Adrenal gland (tissue), 12 donors: ENCODE measurements around the gene CEP85. TPM values are rescaled to one million over a fixed set of nuclear protein-coding genes. Genes with fewer than 3 reads are reported as not detected.

Source experiments
- DNase-seq, 7 donors: peaks; one replicate each; pipeline ENCODE4 v3.0.0-alpha.2; 2019 to 2020
- H3K27ac ChIP-seq, 5 donors: fragments of 200-600 bp; sonication (generic) in 4 of 5; 1 replicate in 3 of 5; 2 replicates in 2 of 5; pipeline versions ENCODE4 v1.5.1 to v1.8.0; 2016 to 2020; ENCODE audit warnings: mild to moderate bottlenecking in 1 of 5
- H3K27me3 ChIP-seq: fragments of 200-600 bp; 2 replicates; pipeline ENCODE4 v1.8.0; 2021
- H3K36me3 ChIP-seq, 2 donors: fragments of 200-600 bp; replicated peaks in 1 of 2; 1 replicate in 1 of 2; 2 replicates in 1 of 2; pipeline versions ENCODE4 v1.5.1 to v1.8.0; 2018 to 2022
- H3K4me1 ChIP-seq, 2 donors: fragments of 200-600 bp; replicated peaks in 1 of 2; 1 replicate in 1 of 2; 2 replicates in 1 of 2; pipeline versions ENCODE4 v1.5.1 to v1.8.0; 2018 to 2021
- H3K4me3 ChIP-seq, 4 donors: fragments of 200-600 bp; sonication (generic) in 3 of 4; one replicate each; pipeline ENCODE4 v1.5.1; 2016 to 2018
- H3K9me3 ChIP-seq, 3 donors: fragments of 200-600 bp; sonication (generic) in 1 of 3; replicated peaks in 1 of 3; 1 replicate in 2 of 3; 2 replicates in 1 of 3; pipeline versions ENCODE4 v1.5.1 to v1.8.0; 2016 to 2021
- CTCF ChIP-seq, 6 experiments: fragments of 450-650 bp in 4 of 6; fragments of 200-600 bp in 2 of 6; sonication (generic) in 1 of 6; IDR thresholded peaks; 1 replicate in 5 of 6; 2 replicates in 1 of 6; pipeline versions ENCODE4 v1.5.1 to v1.8.0; 2016 to 2021; ENCODE audit warnings: antibody characterized with exemption in 6 of 6, mild to moderate bottlenecking in 2 of 6, moderate library complexity in 1 of 6
- POLR2A ChIP-seq, 2 donors: fragments of 450-650 bp; IDR thresholded peaks; one replicate each; pipeline ENCODE4 v1.6.1; 2017; ENCODE audit warnings: antibody characterized with exemption in 2 of 2, mild to moderate bottlenecking in 2 of 2, moderate library complexity in 1 of 2
- WGBS, 4 donors: extraction: QIAGEN DNeasy Blood & Tissue Kit in 2 of 4; methylation state at CpG; one replicate each; pipeline versions ENCODE4 v1.1.5 to v1.1.7; 2013 to 2017; 5-methylcytosine and 5-hydroxymethylcytosine counted together
- intact Hi-C, 2 donors: fragments of 100-400 bp; cut with DNase I; formaldehyde crosslinking; loops; one replicate each; pipeline versions ENCODE4 v1.14.1 to v1.15.0; 2022 to 2023
- polyA plus RNA-seq, 3 donors: library from polyadenylated mRNA; stranded (reverse); fragments of 200-250 nt in 2 of 3; fragments of 350-450 nt in 1 of 3; fragmentation: Illumina TruSeq in 1 of 3; extraction: RNeasy Lipid Tissue Mini Kit (QIAGEN cat#74804) in 1 of 3; gene quantifications; one replicate each; pipeline ENCODE4 v1.2.3, GENCODE V29; 2013 to 2014
- total RNA-seq, 9 donors: library from RNA; depleted of rRNA in 4 of 9; stranded (reverse); fragments of >200 nt in 4 of 9; fragments of 120-200 nt in 1 of 9; fragmentation: NEBNext Ultra II Directional in 1 of 9; extraction: Animal tissue kit (Norgen Biotek cat#: 25700) in 1 of 9; gene quantifications; one replicate each; pipeline versions ENCODE4 v1.1.0 to v1.2.4, GENCODE V29; 2013 to 2023
- donor health status: healthy with polysubstance abuse.
- donor health status: Bipolar disorder and iron deficiency.
- donor health status: DM: yes; HTN: yes; CAD: no.
- donor health status: DM: no; HTN: no; CAD: no.
- donor health status: DM: no; HTN: no; CAD: no.
- donor health status: DM: yes; HTN: yes; CAD: no.

Gene CEP85
- total and polyA plus RNA-seq, 12 donors: 2.5 to 16.4 (median 5.8) TPM

- intact Hi-C loops: no loop called here
- WGBS, 4 donors: 72 to 83% (median 80%) methylated on average over 4 to 6 of the region's 6 CpGs
- no peak for DNase-seq
- H3K4me3 ChIP-seq: no peak overlapping the region
- no peak overlapping the region for H3K27ac ChIP-seq
- H3K36me3 ChIP-seq: no peaks in the 10 kb centered on the region
- H3K4me1 ChIP-seq: no peaks in the 10 kb centered on the region
- no peak for TF ChIP-seq CTCF (IDR thresholded peaks at IDR 0.05)
- no peak for TF ChIP-seq POLR2A (IDR thresholded peaks at IDR 0.05)
- no peaks in the 10 kb centered on the region for H3K27me3 ChIP-seq
- H3K9me3 ChIP-seq: no peaks in the 10 kb centered on the region
Measured at GRCh38 chr1:26189331-26189730, 44.7 kb upstream of the CEP85 start.

DNA sequence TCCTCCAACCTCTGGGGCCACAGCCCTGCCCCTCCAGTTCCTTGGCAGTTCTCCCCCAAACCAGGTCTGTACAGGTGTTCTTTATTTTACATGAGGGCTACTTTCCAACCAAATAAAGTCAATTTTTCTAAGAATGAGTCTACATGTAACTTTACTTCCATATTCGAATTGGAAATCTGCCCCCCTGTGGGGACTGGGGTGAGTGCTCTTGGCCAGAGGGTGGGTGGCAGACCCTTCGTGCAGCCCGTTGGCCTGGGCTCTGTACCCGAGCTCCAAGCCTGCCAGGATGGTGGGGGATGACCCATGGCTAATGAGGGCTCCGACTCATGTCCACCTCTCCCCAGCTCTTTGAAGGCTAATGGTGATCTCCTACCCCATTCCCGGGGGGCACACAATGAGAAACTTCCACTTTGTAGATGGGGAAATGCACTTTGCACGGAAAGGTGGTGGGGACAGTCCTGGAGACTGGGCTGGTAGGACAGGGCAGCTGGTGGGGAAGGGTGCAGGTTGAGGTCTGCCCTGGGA lies 44.2 kb upstream of the CEP85 start:
- intact Hi-C loops: no loop called here
- TF ChIP-seq POLR2A (IDR thresholded peaks at IDR 0.05): no peak
- no peak for TF ChIP-seq CTCF (IDR thresholded peaks at IDR 0.05)
- H3K36me3 ChIP-seq: no peaks in the 10 kb centered on the region
- no peak overlapping the region for H3K27ac ChIP-seq
- no peaks in the 10 kb centered on the region for H3K4me1 ChIP-seq
- WGBS, 4 donors: 80 to 90% (median 85%) methylated on average over 5 to 7 of the region's 7 CpGs
- H3K4me3 ChIP-seq: no peak overlapping the region
- H3K27me3 ChIP-seq: no peaks in the 10 kb centered on the region
- H3K9me3 ChIP-seq: no peaks in the 10 kb centered on the region
- DNase-seq: no peak

GRCh38 chr1:26190373-26190987 lies 43.5 kb upstream of the CEP85 start, which contains the start of gene CATSPER4:
Gene CATSPER4, plus strand, starts transcription at chr1:26190602. Its CDS starts 26 bp downstream, at chr1:26190628.
- Histone ChIP-seq H3K27ac (no peak within 1 kb of the TSS), H3K9me3 (no peaks in the 10 kb centered on the region), H3K27me3 (no peaks in the 10 kb centered on the region), H3K4me3 (no peak within 1 kb of the TSS), H3K36me3 (no peaks in the 10 kb centered on the region), H3K4me1 (no peaks in the 10 kb centered on the region)
- 50 to 69% (median 60%) methylated on average over 16 of the region's 16 CpGs for WGBS, 4 donors
- intact Hi-C loops: no loop called here
- TF ChIP-seq POLR2A (IDR thresholded peaks at IDR 0.05) (no peak), CTCF (IDR thresholded peaks at IDR 0.05) (no peak)
- no peak for DNase-seq

GRCh38 chr1:26191739-26192138 lies 42.3 kb upstream of the CEP85 start:
- 46 to 78% (median 59%) methylated on average over 3 of the region's 3 CpGs for WGBS, 4 donors

More at GRCh38 chr1:26191739-26192138, 42.3 kb upstream of the CEP85 start:
- Histone ChIP-seq H3K4me1 (no peaks in the 10 kb centered on the region), H3K27ac (no peak overlapping the region), H3K4me3 (no peak overlapping the region), H3K9me3 (no peaks in the 10 kb centered on the region), H3K36me3 (no peaks in the 10 kb centered on the region), H3K27me3 (no peaks in the 10 kb centered on the region)
- no peak for DNase-seq
- TF ChIP-seq CTCF (IDR thresholded peaks at IDR 0.05): no peak
- no peak for TF ChIP-seq POLR2A (IDR thresholded peaks at IDR 0.05)
- intact Hi-C loops: no loop called here
